Thyroid gland (tissue), 4 donors: ENCODE data around the gene CYP19A1. TPM values are rescaled to one million over a fixed set of nuclear protein-coding genes. Genes with fewer than 3 reads are reported as not detected.

Source experiments
- DNase-seq, 2 donors: peaks; one replicate each; pipeline ENCODE4 v3.0.0-alpha.2; 2019
- H3K27ac ChIP-seq, 3 donors: fragments of 200-600 bp; sonication (generic); 1 replicate in 2 of 3; 2 replicates in 1 of 3; pipeline ENCODE4 v1.5.1; 2016 to 2019; ENCODE audit warnings: mild to moderate bottlenecking in 1 of 3, moderate library complexity in 1 of 3
- H3K27me3 ChIP-seq: fragments of 200-600 bp; sonication (generic); one replicate; pipeline ENCODE4 v1.5.1; 2019
- H3K36me3 ChIP-seq, 2 donors: fragments of 200-600 bp; sonication (generic); one replicate each; pipeline ENCODE4 v1.5.1; 2016 to 2019
- H3K4me1 ChIP-seq, 2 donors: fragments of 200-600 bp; sonication (generic); one replicate each; pipeline ENCODE4 v1.5.1; 2017 to 2019
- H3K4me3 ChIP-seq, 3 donors: fragments of 200-600 bp; sonication (generic); replicated peaks in 1 of 3; 1 replicate in 2 of 3; 2 replicates in 1 of 3; pipeline ENCODE4 v1.5.1; 2016; ENCODE audit warnings: mild to moderate bottlenecking in 1 of 3
- H3K9me3 ChIP-seq: fragments of 200-600 bp; sonication (generic); one replicate; pipeline ENCODE4 v1.5.1; 2017
- CTCF ChIP-seq, 6 experiments: fragments of 200-600 bp in 3 of 6; fragments of 450-650 bp in 3 of 6; sonication (generic) in 3 of 6; IDR thresholded peaks; one replicate each; pipeline ENCODE4 v1.5.1; 2016 to 2019; ENCODE audit warnings: antibody characterized with exemption in 6 of 6, mild to moderate bottlenecking in 2 of 6, inconsistent platforms in 1 of 6, moderate library complexity in 1 of 6
- POLR2A ChIP-seq, 2 donors: fragments of 450-650 bp; IDR thresholded peaks; one replicate each; pipeline ENCODE4 v1.6.1; 2017; ENCODE audit warnings: antibody characterized with exemption in 2 of 2, mild to moderate bottlenecking in 2 of 2, moderate library complexity in 1 of 2
- WGBS, 2 donors: methylation state at CpG; one replicate each; pipeline ENCODE4 v1.1.5; 2017; 5-methylcytosine and 5-hydroxymethylcytosine counted together
- intact Hi-C: fragments of 100-400 bp; cut with DNase I; formaldehyde crosslinking; loops from one replicate; pipeline ENCODE4 v1.15.1; 2023
- total RNA-seq, 4 donors: library from RNA; depleted of rRNA; stranded (reverse); fragments of >200 nt; gene quantifications; one replicate each; pipeline ENCODE4 v1.2.3, GENCODE V29; 2016

Gene CYP19A1
- total RNA-seq, 4 donors from 2014 or later: 1.6 to 5.5 (median 4.5) TPM

- Histone ChIP-seq H3K4me1 (no peaks in the 10 kb centered on the region), H3K9me3 (no peaks in the 10 kb centered on the region), H3K36me3 (no peaks in the 10 kb centered on the region), H3K4me3 (no peak overlapping the region), H3K27me3 (no peaks in the 10 kb centered on the region), H3K27ac (no peak overlapping the region)
- no peak for DNase-seq
- WGBS, 2 donors: 82 to 88% methylated on average over 4 of the region's 4 CpGs
- intact Hi-C loops: no loop called here
- TF ChIP-seq CTCF (IDR thresholded peaks at IDR 0.05): no peak
- no peak for TF ChIP-seq POLR2A (IDR thresholded peaks at IDR 0.05)
Measured at GRCh38 chr15:51186891-51187290, 151.5 kb downstream of the CYP19A1 start.

GRCh38 chr15:51186181-51186705, 152.2 kb downstream of the CYP19A1 start:
- Histone ChIP-seq H3K4me1 (no peaks in the 10 kb centered on the region), H3K4me3 (no peak overlapping the region), H3K27me3 (no peaks in the 10 kb centered on the region), H3K27ac (no peak overlapping the region), H3K9me3 (no peaks in the 10 kb centered on the region), H3K36me3 (no peaks in the 10 kb centered on the region)
- intact Hi-C loops: no loop called here
- DNase-seq: no peak
- TF ChIP-seq POLR2A (IDR thresholded peaks at IDR 0.05) (no peak), CTCF (IDR thresholded peaks at IDR 0.05) (no peak)
- WGBS, 2 donors: 56 to 69% methylated on average over 5 of the region's 5 CpGs

- no peaks in the 10 kb centered on the region for H3K9me3 ChIP-seq
- TF ChIP-seq POLR2A (IDR thresholded peaks at IDR 0.05) (no peak), CTCF (IDR thresholded peaks at IDR 0.05) (no peak)
- H3K4me3 ChIP-seq: no peak overlapping the region
- DNase-seq: no peak
- no peaks in the 10 kb centered on the region for H3K27me3 ChIP-seq
- no peak overlapping the region for H3K27ac ChIP-seq
- H3K4me1 ChIP-seq: no peaks in the 10 kb centered on the region
- 69% methylated on average over 12 of the region's 12 CpGs for WGBS, 2 donors
- no peaks in the 10 kb centered on the region for H3K36me3 ChIP-seq
- intact Hi-C loops: no loop called here
Measured at GRCh38 chr15:51185213-51186159, 152.9 kb downstream of the CYP19A1 start.

GRCh38 chr15:51184627-51185026, 153.8 kb downstream of the CYP19A1 start:
- Histone ChIP-seq H3K9me3 (no peaks in the 10 kb centered on the region), H3K4me3 (no peak overlapping the region), H3K27me3 (no peaks in the 10 kb centered on the region), H3K36me3 (no peaks in the 10 kb centered on the region), H3K27ac (no peak overlapping the region), H3K4me1 (no peaks in the 10 kb centered on the region)
- intact Hi-C loops: no loop called here
- 53 to 63% methylated on average over 6 of the region's 6 CpGs for WGBS, 2 donors
- TF ChIP-seq POLR2A (IDR thresholded peaks at IDR 0.05) (no peak), CTCF (IDR thresholded peaks at IDR 0.05) (no peak)
- DNase-seq: no peak

- H3K27me3 ChIP-seq: no peaks in the 10 kb centered on the region
- no peaks in the 10 kb centered on the region for H3K4me1 ChIP-seq
- no peak overlapping the region for H3K27ac ChIP-seq
- DNase-seq: no peak
- WGBS, 2 donors: 86 to 90% methylated on average over 5 of the region's 5 CpGs
- no peaks in the 10 kb centered on the region for H3K9me3 ChIP-seq
- intact Hi-C loops: no loop called here
- H3K4me3 ChIP-seq: no peak overlapping the region
- TF ChIP-seq POLR2A (IDR thresholded peaks at IDR 0.05): no peak
- TF ChIP-seq CTCF (IDR thresholded peaks at IDR 0.05): no peak
- no peaks in the 10 kb centered on the region for H3K36me3 ChIP-seq
Measured at GRCh38 chr15:51183076-51183475, 155.3 kb downstream of the CYP19A1 start.
